ENCODE results near the gene ADAM23.

Gene ADAM23

DNA sequence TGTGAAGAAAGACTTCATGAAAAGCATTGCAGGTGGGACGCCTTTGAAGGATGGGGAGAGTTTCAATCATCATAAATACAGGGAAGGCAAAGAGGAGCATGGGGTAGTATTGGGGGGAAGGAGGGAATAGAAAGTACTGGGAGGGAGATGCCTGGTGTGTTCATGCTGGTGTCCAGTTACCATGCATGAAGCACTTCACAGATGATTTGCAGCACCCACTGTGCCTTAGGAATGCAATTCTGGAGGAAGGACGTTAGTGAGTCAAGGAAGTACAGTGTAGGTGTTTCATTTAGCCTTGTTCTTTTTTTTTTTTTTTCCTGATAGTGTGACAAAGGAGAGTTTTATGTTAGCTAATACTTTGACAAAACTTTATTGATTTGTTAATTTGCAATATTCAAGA lies 36.8 kb downstream of the ADAM23 start:
- Histone ChIP-seq H3K36me3 (ENCODE audit: insufficient read depth, low read length) (no peaks in the 10 kb centered on the region), H3K9ac (ENCODE audit: insufficient read length) (no peak overlapping the region), H3K9me3 (ENCODE audit: low read depth, low read length) (no peaks in the 10 kb centered on the region), H3K4me3 (no peak overlapping the region), H3K27ac (no peak overlapping the region)
- TF ChIP-seq EZH2 (IDR thresholded peaks at IDR 0.05) (no peak), POLR2AphosphoS5 (IDR thresholded peaks at IDR 0.05; ENCODE audit: borderline replicate concordance, low read depth, low read length) (no peak), FOXP2 (optimal IDR thresholded peaks at IDR 0.05; ENCODE audit: control extremely low read depth, extremely low read length, insufficient read depth) (no peak)
- no peak for DNase-seq (ENCODE audit: low read depth, low spot score)

DNA sequence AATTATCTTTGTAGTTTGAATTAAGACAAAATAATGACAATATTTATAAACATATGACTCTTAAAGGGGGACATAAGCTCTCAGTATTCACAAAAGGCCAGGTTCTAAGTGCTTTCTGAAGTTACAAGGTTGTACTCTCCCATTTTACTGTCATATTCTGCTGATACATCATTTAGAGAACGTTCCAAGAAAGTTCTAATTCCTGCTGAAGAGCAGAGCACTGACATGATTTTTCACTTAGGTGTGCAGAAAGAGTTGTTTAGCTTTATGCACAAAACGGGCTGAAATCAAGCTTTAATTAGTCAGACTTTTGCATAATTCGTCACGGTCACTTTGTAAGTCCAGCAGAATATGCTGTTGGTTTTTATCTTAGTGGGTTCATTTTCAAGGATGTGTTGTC lies 37.3 kb downstream of the ADAM23 start:
- Histone ChIP-seq H3K9ac (ENCODE audit: insufficient read length) (no peak overlapping the region), H3K27ac (no peak overlapping the region), H3K9me3 (ENCODE audit: low read depth, low read length) (no peaks in the 10 kb centered on the region), H3K36me3 (ENCODE audit: insufficient read depth, low read length) (no peaks in the 10 kb centered on the region), H3K4me3 (no peak overlapping the region)
- no peak for DNase-seq (ENCODE audit: low read depth, low spot score)
- TF ChIP-seq EZH2 (IDR thresholded peaks at IDR 0.05): no peak
- no peak for TF ChIP-seq FOXP2 (optimal IDR thresholded peaks at IDR 0.05; ENCODE audit: control extremely low read depth, extremely low read length, insufficient read depth)
- no peak for TF ChIP-seq POLR2AphosphoS5 (IDR thresholded peaks at IDR 0.05; ENCODE audit: borderline replicate concordance, low read depth, low read length)

DNA sequence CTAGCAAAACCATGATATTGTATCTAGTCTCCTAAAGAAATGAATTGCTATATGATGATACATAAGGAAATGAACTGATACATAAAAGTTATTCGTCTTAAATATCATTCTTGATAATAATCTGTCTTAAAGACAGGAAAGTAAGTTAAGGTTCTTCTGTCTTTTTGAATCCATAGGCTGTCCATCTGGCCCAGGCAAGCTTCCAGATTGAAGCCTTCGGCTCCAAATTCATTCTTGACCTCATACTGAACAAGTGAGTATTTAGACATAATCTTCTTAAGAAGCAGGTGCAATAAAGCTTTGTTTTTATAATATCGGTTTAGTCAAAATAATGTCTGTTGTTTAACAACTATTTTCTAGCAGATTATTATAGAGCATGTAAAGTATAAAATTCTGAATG lies 37.7 kb downstream of the ADAM23 start:
- H3K27ac ChIP-seq: no peak overlapping the region
- H3K9me3 ChIP-seq (ENCODE audit: low read depth, low read length): no peaks in the 10 kb centered on the region
- no peak for TF ChIP-seq POLR2AphosphoS5 (IDR thresholded peaks at IDR 0.05; ENCODE audit: borderline replicate concordance, low read depth, low read length)
- TF ChIP-seq EZH2 (IDR thresholded peaks at IDR 0.05): no peak
- TF ChIP-seq FOXP2 (optimal IDR thresholded peaks at IDR 0.05; ENCODE audit: control extremely low read depth, extremely low read length, insufficient read depth): no peak
- no peak for DNase-seq (ENCODE audit: low read depth, low spot score)
- H3K4me3 ChIP-seq: no peak overlapping the region
- no peak overlapping the region for H3K9ac ChIP-seq (ENCODE audit: insufficient read length)
- no peaks in the 10 kb centered on the region for H3K36me3 ChIP-seq (ENCODE audit: insufficient read depth, low read length)

- Histone ChIP-seq H3K36me3 (ENCODE audit: insufficient read depth, low read length) (no peaks in the 10 kb centered on the region), H3K9me3 (ENCODE audit: low read depth, low read length) (no peaks in the 10 kb centered on the region), H3K9ac (ENCODE audit: insufficient read length) (no peak overlapping the region), H3K4me3 (peak overlapping the region; percentile 31), H3K27ac (peak overlapping the region; percentile 92)
- TF ChIP-seq FOXP2 (optimal IDR thresholded peaks at IDR 0.05; ENCODE audit: control extremely low read depth, extremely low read length, insufficient read depth) (no peak), POLR2AphosphoS5 (IDR thresholded peaks at IDR 0.05; ENCODE audit: borderline replicate concordance, low read depth, low read length) (peak; percentile 60; the same call in 1 of the 2 replicates)
- DNase-seq (ENCODE audit: low read depth, low spot score): peak; percentile 68
These were observed 38.8 kb downstream of the ADAM23 start for GRCh38 chr2:206482123-206482522.

DNA sequence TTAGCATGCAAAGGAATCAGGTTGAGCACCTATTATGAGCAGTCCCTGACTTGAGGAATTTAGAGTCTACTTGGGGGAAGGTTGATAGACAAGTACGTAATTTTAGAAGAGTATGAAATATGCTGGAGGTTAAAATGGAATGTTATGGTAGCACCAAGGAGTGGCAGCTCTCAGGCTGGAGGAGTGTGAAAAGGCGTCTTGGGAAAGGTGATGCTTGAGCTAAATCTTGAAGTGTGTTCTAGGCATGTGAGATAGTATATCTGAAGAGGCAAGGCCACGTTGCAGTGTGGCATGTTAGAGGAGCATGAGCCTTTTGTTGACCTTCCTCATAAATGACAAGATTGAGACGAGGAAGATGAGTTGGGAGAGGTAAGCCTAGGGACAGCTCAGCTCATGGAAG lies 39.3 kb downstream of the ADAM23 start:
- peak overlapping the region; percentile 31 for H3K4me3 ChIP-seq
- H3K27ac ChIP-seq: peak overlapping the region; percentile 92
- H3K9me3 ChIP-seq (ENCODE audit: low read depth, low read length): no peaks in the 10 kb centered on the region
- no peaks in the 10 kb centered on the region for H3K36me3 ChIP-seq (ENCODE audit: insufficient read depth, low read length)
- no peak for DNase-seq (ENCODE audit: low read depth, low spot score)
- no peak for TF ChIP-seq EZH2 (IDR thresholded peaks at IDR 0.05)
- TF ChIP-seq FOXP2 (optimal IDR thresholded peaks at IDR 0.05; ENCODE audit: control extremely low read depth, extremely low read length, insufficient read depth): no peak
- TF ChIP-seq POLR2AphosphoS5 (IDR thresholded peaks at IDR 0.05; ENCODE audit: borderline replicate concordance, low read depth, low read length): no peak
- H3K9ac ChIP-seq (ENCODE audit: insufficient read length): no peak overlapping the region

- Histone ChIP-seq H3K27ac (no peak overlapping the region), H3K9ac (ENCODE audit: insufficient read length) (no peak overlapping the region), H3K36me3 (ENCODE audit: insufficient read depth, low read length) (no peaks in the 10 kb centered on the region), H3K9me3 (ENCODE audit: low read depth, low read length) (no peaks in the 10 kb centered on the region), H3K4me3 (no peak overlapping the region)
- DNase-seq (ENCODE audit: low read depth, low spot score): no peak
- TF ChIP-seq EZH2 (IDR thresholded peaks at IDR 0.05) (no peak), POLR2AphosphoS5 (IDR thresholded peaks at IDR 0.05; ENCODE audit: borderline replicate concordance, low read depth, low read length) (no peak), FOXP2 (optimal IDR thresholded peaks at IDR 0.05; ENCODE audit: control extremely low read depth, extremely low read length, insufficient read depth) (no peak)
These were observed 44.7 kb downstream of the ADAM23 start for GRCh38 chr2:206488053-206488452.

- Histone ChIP-seq H3K9me3 (ENCODE audit: low read depth, low read length) (no peaks in the 10 kb centered on the region), H3K36me3 (ENCODE audit: insufficient read depth, low read length) (no peaks in the 10 kb centered on the region), H3K9ac (ENCODE audit: insufficient read length) (no peak overlapping the region), H3K4me3 (no peak overlapping the region), H3K27ac (no peak overlapping the region)
- no peak for DNase-seq (ENCODE audit: low read depth, low spot score)
- TF ChIP-seq POLR2AphosphoS5 (IDR thresholded peaks at IDR 0.05; ENCODE audit: borderline replicate concordance, low read depth, low read length) (no peak), FOXP2 (optimal IDR thresholded peaks at IDR 0.05; ENCODE audit: control extremely low read depth, extremely low read length, insufficient read depth) (no peak), EZH2 (IDR thresholded peaks at IDR 0.05) (no peak)
These were observed 45.3 kb downstream of the ADAM23 start for GRCh38 chr2:206488623-206489022.

DNA sequence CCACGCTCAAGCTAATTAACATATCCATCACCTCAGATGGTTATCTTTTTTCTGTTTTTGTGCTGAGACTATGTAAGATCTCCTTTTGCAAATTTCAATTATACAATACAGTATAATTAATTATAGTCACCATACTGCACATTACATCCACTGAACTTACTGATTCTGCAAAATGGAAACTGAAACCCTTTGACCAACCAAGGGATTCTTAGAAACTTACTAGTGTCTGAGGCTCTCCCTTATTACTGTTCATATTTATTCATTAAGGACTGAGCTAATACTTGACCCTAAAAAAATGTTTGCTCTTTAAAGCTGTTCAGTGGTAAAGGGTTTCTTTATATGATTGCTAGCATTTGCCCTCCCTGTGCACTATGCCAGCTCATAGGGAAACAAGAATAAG lies 50.7 kb downstream of the ADAM23 start:
- DNase-seq (ENCODE audit: low read depth, low spot score): no peak
- H3K27ac ChIP-seq: no peak overlapping the region
- no peaks in the 10 kb centered on the region for H3K9me3 ChIP-seq (ENCODE audit: low read depth, low read length)
- no peak overlapping the region for H3K9ac ChIP-seq (ENCODE audit: insufficient read length)
- H3K36me3 ChIP-seq (ENCODE audit: insufficient read depth, low read length): no peaks in the 10 kb centered on the region
- no peak overlapping the region for H3K4me3 ChIP-seq
- TF ChIP-seq POLR2AphosphoS5 (IDR thresholded peaks at IDR 0.05; ENCODE audit: borderline replicate concordance, low read depth, low read length) (no peak), EZH2 (IDR thresholded peaks at IDR 0.05) (no peak), FOXP2 (optimal IDR thresholded peaks at IDR 0.05; ENCODE audit: control extremely low read depth, extremely low read length, insufficient read depth) (no peak)

- Histone ChIP-seq H3K9ac (ENCODE audit: insufficient read length) (no peak overlapping the region), H3K36me3 (ENCODE audit: insufficient read depth, low read length) (no peaks in the 10 kb centered on the region), H3K4me3 (no peak overlapping the region), H3K9me3 (ENCODE audit: low read depth, low read length) (no peaks in the 10 kb centered on the region), H3K27ac (no peak overlapping the region)
- DNase-seq (ENCODE audit: low read depth, low spot score): no peak
- TF ChIP-seq EZH2 (IDR thresholded peaks at IDR 0.05): no peak
- no peak for TF ChIP-seq FOXP2 (optimal IDR thresholded peaks at IDR 0.05; ENCODE audit: control extremely low read depth, extremely low read length, insufficient read depth)
- no peak for TF ChIP-seq POLR2AphosphoS5 (IDR thresholded peaks at IDR 0.05; ENCODE audit: borderline replicate concordance, low read depth, low read length)
These were observed 59.4 kb downstream of the ADAM23 start for GRCh38 chr2:206502729-206503128.

Measured in SK-N-MC (cell line).